HG03097 (cell line): Measurements from ENCODE around the gene RNASE12.
"Not testable (repeated sequence)": the region's sequence is repeated elsewhere in the genome, so short reads cannot be mapped to it uniquely, and the experiment has no call there.

Experiments used
- ATAC-seq: cut with Tn5 transposase; IDR thresholded peaks from one replicate; pipeline ENCODE4 v1.9.1; 2021; ENCODE audit not compliant: unreplicated experiment, low FRiP score

RNASE12 gene

GRCh38 chr14:20583908-20584307 is 7.3 kb downstream of the RNASE12 start:
- ATAC-seq: no peak

GRCh38 chr14:20583142-20583541 is 8.0 kb downstream of the RNASE12 start:
- ATAC-seq: no peak

- no peak for ATAC-seq
Measured at GRCh38 chr14:20580242-20580641, 10.9 kb downstream of the RNASE12 start.

GRCh38 chr14:20578784-20579502 is 12.2 kb downstream of the RNASE12 start:
- ATAC-seq: no peak

- ATAC-seq: no peak
Measured at GRCh38 chr14:20578325-20578724, 12.9 kb downstream of the RNASE12 start.

GRCh38 chr14:20572382-20572990 is 18.7 kb downstream of the RNASE12 start:
- not testable (repeated sequence) for ATAC-seq

GRCh38 chr14:20570720-20571119 is 20.5 kb downstream of the RNASE12 start:
- ATAC-seq: not testable (repeated sequence)

- ATAC-seq: not testable (repeated sequence)
Measured at GRCh38 chr14:20569865-20570264, 21.3 kb downstream of the RNASE12 start.

GRCh38 chr14:20569066-20569465 is 22.1 kb downstream of the RNASE12 start:
- ATAC-seq: no peak

- ATAC-seq: no peak
Measured at GRCh38 chr14:20568393-20568792, 22.8 kb downstream of the RNASE12 start.

- ATAC-seq: not testable (repeated sequence)
Measured at GRCh38 chr14:20567199-20567598, 24.0 kb downstream of the RNASE12 start.

- ATAC-seq: no peak
Measured at GRCh38 chr14:20564501-20564997, 26.6 kb downstream of the RNASE12 start.

- ATAC-seq: no peak
Measured at GRCh38 chr14:20563971-20564370, 27.2 kb downstream of the RNASE12 start.

- ATAC-seq: no peak
Measured at GRCh38 chr14:20560961-20561360, 30.2 kb downstream of the RNASE12 start, which contains the start of gene RNASE9. Gene RNASE9, minus strand, starts transcription at chr14:20561047.

- no peak for ATAC-seq
Measured at GRCh38 chr14:20559461-20559904, 31.7 kb downstream of the RNASE12 start.

GRCh38 chr14:20557212-20557542 is 34.0 kb downstream of the RNASE12 start:
- no peak for ATAC-seq

GRCh38 chr14:20556500-20557211 is 34.5 kb downstream of the RNASE12 start:
- ATAC-seq: no peak

GRCh38 chr14:20555845-20556244 is 35.3 kb downstream of the RNASE12 start:
- no peak for ATAC-seq

GRCh38 chr14:20553024-20553423 is 38.2 kb downstream of the RNASE12 start:
- ATAC-seq: no peak

- no peak for ATAC-seq
Measured at GRCh38 chr14:20551606-20552005, 39.6 kb downstream of the RNASE12 start.

GRCh38 chr14:20550926-20551325 is 40.2 kb downstream of the RNASE12 start:
- no peak for ATAC-seq
